DOHH2 (cell line): ENCODE results near the gene MGAT4D.

Source experiments
- EZH2phosphoT487 ChIP-seq: fragments of 200-600 bp; sonication (generic); IDR thresholded peaks from 2 replicates; pipeline ENCODE4 v1.6.1; 2017; ENCODE audit warnings: borderline replicate concordance, mild to moderate bottlenecking, antibody characterized with exemption, low read length, moderate library complexity, mixed read lengths
- TF ChIP-seq, protein P1 (sequence below): fragments of 200-600 bp; sonication (generic); IDR thresholded peaks from one replicate; pipeline ENCODE4 v1.5.1; 2014; ENCODE audit warnings: antibody characterized with exemption, mild to moderate bottlenecking, low read depth, low read length; ENCODE audit not compliant: poor library complexity, severe bottlenecking

DNA sequence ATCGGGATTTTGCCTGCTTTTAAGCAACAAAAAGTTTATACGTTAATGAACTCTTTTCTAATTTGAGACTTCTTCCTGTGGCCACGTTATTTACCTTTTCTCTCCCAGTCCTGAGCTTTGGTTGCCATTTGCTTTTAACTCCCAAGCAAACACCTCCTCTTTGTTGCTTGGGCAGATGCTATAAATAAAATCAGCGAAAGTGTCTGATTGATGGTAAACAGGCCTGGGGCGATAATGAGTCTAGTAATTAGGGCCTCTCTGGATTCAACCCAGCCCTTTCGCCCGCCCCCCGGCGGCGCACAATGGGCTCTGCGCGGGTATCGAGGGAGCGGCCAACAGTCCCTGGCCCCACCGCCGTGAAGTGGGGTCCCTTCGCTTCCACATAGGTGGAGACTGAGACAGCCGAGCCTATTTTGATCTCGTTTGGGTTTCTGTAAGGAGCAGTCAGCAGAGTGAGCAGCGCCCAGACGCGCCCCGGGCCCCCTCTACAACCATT is 71.4 kb downstream of the MGAT4D start:
- no peak for TF ChIP-seq EZH2phosphoT487
- TF ChIP-seq, protein P1, sequence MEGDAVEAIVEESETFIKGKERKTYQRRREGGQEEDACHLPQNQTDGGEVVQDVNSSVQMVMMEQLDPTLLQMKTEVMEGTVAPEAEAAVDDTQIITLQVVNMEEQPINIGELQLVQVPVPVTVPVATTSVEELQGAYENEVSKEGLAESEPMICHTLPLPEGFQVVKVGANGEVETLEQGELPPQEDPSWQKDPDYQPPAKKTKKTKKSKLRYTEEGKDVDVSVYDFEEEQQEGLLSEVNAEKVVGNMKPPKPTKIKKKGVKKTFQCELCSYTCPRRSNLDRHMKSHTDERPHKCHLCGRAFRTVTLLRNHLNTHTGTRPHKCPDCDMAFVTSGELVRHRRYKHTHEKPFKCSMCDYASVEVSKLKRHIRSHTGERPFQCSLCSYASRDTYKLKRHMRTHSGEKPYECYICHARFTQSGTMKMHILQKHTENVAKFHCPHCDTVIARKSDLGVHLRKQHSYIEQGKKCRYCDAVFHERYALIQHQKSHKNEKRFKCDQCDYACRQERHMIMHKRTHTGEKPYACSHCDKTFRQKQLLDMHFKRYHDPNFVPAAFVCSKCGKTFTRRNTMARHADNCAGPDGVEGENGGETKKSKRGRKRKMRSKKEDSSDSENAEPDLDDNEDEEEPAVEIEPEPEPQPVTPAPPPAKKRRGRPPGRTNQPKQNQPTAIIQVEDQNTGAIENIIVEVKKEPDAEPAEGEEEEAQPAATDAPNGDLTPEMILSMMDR, result peak; percentile 43
